Fibroblast of villous mesenchyme (primary cell): ENCODE results near the gene BFSP2. TPM values are rescaled to one million over a fixed set of nuclear protein-coding genes. Genes with fewer than 3 reads are reported as not detected.

Experiments used
- DNase-seq: peaks from one replicate; pipeline ENCODE4 v3.0.0-alpha.2; 2010; ENCODE audit warnings: low read depth
- H3K4me3 ChIP-seq: 2 replicates; pipeline ENCODE4 v1.5.1; 2011; ENCODE audit warnings: low read depth, mild to moderate bottlenecking, low read length
- total RNA-seq: library from RNA; depleted of rRNA; stranded (reverse); fragments of >200 nt; gene quantifications from 2 replicates; pipeline ENCODE4 v1.2.3, GENCODE V29; 2012
- TF ChIP-seq, protein P1 (sequence below): IDR thresholded peaks from 2 replicates; pipeline ENCODE4 v1.5.1; 2012; ENCODE audit warnings: low read depth, mild to moderate bottlenecking, low read length; ENCODE audit not compliant: insufficient read depth

BFSP2 gene
- total RNA-seq, 1 donor, result not detected

DNA sequence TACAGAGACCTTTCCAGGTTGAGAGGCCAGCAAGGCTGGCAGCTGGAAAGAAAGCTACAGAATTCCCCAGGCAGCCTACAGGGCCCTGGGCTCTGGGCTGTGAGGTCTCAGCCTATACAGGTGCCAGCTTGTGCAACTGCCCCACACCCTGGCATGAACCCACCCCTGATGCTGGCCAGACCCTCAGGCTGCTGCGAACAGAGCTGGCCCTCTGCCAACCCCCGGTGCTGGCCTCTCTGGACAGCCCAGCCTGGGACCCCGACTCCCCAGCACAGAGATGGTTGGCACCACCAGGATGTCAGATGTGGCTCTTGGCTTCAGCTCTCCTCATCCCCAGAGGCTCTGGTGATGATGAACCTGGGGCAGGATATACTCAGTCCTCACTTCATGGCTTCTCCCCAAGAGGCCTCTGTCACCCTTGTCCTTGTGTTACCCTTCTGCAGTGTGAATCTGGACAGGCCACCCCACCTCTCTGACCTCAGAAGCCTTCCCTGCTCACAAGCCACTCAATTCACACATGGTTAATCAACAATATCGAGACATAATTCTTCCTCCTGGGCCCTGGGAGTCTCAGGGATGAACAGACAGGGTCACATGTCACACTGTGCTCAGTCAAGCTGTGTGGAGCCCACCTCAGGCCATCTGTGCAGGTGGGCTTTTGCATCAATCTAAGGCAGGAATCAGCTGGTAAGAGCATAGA is 11.0 kb upstream of the BFSP2 start:
- DNase-seq, result no peak
- TF ChIP-seq, protein P1, sequence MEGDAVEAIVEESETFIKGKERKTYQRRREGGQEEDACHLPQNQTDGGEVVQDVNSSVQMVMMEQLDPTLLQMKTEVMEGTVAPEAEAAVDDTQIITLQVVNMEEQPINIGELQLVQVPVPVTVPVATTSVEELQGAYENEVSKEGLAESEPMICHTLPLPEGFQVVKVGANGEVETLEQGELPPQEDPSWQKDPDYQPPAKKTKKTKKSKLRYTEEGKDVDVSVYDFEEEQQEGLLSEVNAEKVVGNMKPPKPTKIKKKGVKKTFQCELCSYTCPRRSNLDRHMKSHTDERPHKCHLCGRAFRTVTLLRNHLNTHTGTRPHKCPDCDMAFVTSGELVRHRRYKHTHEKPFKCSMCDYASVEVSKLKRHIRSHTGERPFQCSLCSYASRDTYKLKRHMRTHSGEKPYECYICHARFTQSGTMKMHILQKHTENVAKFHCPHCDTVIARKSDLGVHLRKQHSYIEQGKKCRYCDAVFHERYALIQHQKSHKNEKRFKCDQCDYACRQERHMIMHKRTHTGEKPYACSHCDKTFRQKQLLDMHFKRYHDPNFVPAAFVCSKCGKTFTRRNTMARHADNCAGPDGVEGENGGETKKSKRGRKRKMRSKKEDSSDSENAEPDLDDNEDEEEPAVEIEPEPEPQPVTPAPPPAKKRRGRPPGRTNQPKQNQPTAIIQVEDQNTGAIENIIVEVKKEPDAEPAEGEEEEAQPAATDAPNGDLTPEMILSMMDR, result no peak
- no peak overlapping the region for H3K4me3 ChIP-seq

DNA sequence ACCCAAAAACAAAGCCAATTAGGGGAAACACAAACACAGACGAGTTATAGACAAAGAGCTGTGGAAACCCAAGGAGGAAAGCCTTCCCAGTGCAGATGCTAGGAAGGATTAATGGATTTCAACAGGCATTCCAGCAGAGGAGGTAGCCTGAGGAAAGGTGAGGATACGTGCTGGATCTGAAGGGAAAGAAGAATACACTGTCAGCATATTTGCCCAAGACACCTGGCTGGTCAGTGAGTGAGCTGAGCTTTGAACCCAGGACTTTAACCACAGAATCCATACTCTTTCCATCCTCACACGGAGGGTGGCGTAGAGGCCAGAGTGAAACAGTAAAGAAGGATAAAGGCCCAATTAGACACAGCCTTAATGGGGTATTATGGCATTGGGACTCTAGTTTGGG is 9.1 kb upstream of the BFSP2 start:
- TF ChIP-seq, protein P1, result no peak
- no peak overlapping the region for H3K4me3 ChIP-seq
- DNase-seq, result no peak

DNA sequence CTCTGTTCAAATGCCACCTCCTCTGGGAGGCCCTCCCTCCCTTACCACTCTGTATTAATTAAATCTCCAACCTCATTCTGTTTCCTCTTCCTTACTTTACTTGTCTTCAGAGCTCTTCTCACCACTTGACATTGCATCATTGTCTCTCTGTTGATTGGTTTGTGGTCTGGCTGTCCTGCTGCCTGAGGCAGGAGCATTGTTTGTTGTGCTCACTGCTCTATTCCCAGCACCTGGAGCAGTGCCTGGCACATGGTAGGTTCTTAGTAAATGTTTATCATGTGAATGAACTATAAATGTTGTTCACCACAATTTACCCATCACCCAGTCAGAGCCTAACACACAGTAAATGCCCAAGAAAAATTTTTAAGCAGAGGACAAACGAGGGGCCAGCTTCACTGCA is 6.7 kb upstream of the BFSP2 start:
- H3K4me3 ChIP-seq, result no peak overlapping the region
- no peak for DNase-seq
- TF ChIP-seq, protein P1, result no peak

DNA sequence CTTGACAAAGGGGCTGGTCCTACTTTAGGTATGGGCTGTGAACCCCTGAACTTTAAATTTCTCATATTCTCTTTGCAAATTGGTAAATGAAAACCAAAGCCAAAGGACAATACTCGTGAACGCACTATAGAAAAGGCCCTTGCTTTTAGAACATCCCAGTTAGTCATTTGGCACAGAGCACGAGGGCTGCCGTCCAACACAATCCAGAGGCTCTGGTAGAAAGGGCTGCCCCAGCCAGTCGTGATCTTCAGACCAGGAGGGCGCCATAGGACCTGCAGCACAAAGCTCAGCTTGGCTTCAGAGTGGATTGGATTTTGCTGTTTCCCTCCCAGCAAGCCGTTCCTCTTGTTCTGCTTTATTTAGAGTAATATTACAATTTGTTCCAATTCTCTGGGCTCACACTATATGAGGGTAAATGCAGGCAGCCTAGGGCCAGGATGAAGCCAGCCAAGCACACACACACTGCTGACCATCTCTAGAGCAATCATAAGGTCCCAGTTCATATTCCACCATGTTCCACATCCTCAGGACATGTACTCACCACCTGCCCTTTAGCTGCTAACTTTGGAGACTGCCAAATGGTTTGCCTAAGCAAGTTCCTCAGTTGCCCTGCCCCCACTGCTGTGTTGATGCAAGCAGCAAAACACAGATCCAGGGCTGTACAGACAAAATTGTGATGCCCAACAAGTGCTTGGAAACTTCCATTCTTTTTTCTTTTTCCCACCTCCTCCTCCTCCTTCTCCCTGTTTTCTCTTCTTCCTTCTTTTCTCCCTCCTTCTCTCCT is 6.0 kb upstream of the BFSP2 start:
- H3K4me3 ChIP-seq, result no peak overlapping the region
- no peak for DNase-seq
- TF ChIP-seq, protein P1, result no peak

DNA sequence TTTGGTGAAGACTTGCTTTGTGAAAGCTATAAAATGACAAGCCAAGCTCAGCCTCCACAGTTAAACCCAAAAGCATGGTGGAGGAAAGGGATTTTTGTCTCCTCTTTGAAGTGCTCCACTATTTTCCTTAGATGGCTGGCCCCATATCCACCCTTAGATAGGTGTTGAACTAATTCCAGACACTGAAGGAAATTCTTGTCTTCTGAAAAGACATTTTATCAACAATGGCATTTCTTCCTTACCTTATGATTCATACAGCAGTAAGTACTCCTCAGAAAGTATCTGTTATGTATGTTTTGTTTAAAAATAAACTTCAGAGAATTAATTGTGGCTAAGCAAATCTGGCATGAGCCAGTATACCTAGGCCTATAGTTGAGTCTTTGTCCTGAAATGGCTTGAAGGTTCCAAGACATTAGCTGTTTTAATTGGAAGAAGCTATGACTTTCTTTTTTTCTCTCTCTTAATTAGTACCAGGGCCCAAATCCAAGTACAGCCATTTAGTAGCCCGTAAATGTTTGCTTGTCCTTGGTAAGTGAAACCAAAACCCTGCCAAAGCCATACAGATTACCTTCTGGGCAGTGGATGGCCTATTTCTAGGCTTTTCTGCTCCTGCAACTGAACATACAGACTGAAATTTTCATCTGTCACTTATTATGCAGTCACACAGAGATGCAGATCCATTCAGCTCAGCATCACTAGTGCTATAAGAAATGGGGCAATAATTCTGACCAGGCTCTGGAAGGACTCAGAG is 5.1 kb upstream of the BFSP2 start:
- TF ChIP-seq, protein P1, result no peak
- DNase-seq, result no peak
- no peak overlapping the region for H3K4me3 ChIP-seq

DNA sequence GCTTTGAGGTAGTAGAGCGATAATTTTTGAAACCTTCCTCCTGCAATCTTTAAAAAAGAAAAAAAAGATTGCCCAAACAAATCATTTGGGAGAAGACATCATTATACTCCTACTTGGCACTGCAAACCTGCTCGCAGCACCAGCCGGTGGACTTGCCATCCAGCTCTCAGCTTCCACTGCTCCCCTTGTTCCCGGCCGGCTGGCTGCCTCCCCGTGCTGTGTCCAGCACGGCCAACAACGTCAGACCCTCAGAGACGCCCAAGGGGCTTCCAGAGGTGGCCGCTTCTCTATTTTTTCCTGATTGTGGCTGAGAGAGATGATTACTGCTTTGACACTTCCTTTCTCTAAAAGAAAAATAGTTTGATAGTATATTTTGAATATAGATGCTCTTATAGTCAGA is 3.0 kb upstream of the BFSP2 start:
- no peak overlapping the region for H3K4me3 ChIP-seq
- DNase-seq, result no peak
- TF ChIP-seq, protein P1, result no peak
